GM21529 (cell line): ENCODE data around the gene TRIM69.
A peak's percentile ranks its signal among the peaks of the same experiment; 100 is the strongest.

ENCODE experiments used
- ATAC-seq: cut with Tn5 transposase; IDR thresholded peaks from one replicate; pipeline ENCODE4 v1.9.1; 2021; ENCODE audit not compliant: unreplicated experiment

Gene TRIM69

DNA sequence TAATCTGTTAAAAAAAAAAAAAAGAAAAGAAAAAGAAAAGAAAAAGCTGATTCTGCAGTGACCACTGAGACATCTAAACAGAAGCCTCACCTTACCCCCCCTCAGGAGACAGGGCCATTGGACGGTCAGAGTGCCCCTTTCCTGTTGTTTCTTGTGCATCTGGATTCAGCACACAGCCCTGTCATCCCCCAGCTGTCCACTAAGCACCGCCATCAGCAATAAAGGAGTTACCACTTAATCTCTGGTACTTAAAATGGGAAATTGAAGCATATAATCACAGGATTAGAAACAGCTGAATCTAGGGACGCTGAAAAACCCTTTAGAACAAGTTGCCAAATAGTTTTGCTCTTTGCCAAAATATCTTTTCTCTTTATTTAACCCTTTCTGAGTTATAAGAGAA, 62.5 kb downstream of the TRIM69 start:
- no peak for ATAC-seq

DNA sequence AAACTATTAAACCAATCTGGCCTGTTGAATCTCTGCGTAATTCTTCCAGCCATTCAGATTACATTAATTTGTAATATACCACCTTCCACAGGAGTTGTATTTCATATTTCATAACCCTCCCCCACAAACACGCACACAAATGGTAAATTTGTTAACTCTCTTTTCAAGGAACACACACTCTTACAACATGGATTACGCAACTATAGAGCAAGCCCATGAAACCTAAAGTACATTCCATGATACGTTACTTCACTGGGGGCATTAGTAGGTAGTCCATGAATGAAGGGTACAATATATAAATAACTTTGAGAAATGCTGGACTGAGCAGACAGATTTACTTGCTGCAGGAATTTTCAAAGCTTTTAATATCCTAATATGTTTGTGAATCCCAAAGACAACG, 65.0 kb downstream of the TRIM69 start:
- ATAC-seq, result no peak

DNA sequence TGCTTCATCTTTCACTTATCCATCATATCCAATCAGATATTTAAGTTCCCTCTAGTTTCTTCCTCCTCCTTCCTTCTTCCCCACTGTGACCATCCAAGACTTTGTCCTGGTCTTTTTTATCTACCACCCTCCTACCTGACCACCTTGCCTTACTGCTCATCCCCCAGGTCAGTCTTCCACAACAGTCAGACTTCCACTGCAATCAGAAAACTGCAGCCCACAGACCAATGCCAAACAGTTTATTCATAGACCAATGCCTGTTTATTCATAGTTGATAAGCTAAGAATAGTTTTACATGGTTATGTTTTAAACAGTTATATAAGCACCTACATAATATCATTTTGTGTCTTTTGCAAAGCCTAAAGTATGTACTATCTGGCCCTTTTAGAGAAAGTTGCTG, 65.5 kb downstream of the TRIM69 start:
- no peak for ATAC-seq

DNA sequence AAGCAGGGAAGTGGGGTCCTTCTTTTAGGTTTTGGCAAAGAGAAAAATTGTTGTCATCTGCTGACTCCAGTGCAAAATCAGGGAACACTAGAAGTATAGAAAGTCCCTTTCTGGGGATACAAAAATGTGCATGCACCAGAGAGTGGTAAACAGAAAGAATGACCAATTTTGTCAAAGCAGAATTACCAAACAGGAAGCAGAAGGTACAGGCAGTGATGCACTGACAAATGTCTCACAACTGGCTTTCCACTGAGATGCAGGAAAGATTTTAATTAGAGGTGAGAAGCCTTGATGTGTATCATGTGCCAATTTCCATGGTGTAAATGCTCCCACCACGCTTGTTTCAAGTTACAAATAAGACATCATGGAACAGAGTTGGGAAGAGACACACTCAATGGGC, 66.0 kb downstream of the TRIM69 start:
- no peak for ATAC-seq

DNA sequence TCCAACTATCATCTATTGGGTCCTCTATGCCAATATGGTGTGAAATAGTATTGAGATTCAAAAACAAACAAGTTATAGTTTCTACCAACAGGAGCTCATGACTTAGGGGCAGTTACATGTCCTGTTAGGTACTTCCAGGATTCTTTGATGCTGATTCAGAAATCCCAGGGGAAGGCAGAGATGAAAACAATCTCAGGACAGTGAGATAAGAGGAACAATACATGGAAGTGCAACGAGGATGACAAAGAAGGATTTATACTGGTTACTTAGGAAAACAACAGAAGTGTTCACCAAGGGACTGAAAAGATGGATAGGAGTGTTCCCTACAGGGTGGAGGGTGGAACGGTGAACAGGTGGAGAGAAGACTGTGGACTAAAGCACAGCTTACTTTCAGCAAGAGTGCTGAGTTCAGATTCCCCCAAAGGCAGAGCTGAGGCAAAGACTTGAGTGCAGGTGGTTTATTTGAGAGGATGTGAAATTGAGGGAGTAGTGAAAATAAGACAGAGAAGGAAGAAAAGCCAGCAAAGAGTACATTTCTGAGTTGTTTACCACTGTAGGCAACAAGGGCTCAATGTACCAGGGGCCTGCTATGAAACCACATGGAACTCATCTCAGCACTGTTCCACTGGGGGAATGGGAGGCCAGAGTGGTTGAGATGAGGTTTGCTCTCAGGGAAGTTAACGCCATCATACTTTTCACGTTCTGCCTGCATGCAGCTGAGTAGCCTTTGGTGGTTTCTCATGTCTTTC, 68.1 kb downstream of the TRIM69 start:
- peak; percentile 61 for ATAC-seq

DNA sequence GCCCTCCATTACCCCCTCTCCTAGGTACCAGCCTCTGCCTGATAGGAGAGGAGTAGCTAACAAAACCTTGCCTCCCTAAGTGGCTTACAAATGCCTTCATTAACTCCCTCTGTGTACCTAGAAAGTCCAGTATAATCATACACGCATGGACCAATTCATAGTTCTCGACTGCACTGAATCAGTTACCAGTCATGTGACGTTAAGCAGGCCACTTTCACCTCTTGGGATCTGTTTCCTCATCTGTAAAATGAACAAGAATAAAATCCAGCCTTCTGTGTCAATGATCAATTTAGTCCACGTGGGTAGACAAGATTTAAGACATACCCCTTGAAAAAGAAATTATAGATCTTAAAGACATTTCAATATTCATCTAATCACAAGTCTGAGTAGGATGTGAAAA, 72.2 kb downstream of the TRIM69 start:
- no peak for ATAC-seq

DNA sequence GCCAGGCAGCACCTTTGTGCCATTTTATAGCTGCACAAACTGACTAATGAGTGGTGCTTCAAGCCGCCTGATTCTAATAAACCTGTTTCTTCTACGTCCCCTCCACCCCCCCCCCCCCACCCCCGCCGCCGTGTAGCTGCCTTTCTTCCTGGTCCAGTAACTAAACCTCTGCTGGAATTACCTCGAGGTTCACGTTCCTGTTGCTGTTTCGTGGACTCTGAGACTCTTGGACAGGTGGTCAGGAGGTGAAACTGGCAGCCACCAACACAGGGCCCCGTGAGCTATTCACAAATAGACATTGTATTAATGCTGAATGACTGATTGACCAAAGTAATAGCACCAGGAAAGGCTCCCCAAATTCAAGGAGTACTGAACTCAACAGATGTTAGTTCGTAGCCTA, 73.9 kb downstream of the TRIM69 start:
- ATAC-seq, result no peak

DNA sequence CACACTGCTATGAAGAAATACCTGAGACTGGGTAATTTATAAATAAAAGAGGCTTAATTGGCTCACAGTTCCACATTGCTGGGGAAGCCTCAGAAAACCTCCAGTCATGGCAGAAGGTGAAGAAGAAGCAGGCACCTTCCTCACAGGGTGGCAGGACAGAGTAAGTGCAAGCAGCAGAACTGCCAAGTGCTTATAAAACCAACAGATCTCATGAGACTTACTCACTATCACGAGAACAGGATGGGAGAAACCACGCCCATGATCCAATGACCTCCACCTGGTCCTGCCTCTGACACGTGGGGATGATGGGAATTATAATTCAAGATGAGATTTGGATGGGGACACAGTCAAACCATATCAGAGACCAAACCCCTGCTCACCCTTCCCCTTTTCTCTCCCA, 75.0 kb downstream of the TRIM69 start:
- no peak for ATAC-seq

DNA sequence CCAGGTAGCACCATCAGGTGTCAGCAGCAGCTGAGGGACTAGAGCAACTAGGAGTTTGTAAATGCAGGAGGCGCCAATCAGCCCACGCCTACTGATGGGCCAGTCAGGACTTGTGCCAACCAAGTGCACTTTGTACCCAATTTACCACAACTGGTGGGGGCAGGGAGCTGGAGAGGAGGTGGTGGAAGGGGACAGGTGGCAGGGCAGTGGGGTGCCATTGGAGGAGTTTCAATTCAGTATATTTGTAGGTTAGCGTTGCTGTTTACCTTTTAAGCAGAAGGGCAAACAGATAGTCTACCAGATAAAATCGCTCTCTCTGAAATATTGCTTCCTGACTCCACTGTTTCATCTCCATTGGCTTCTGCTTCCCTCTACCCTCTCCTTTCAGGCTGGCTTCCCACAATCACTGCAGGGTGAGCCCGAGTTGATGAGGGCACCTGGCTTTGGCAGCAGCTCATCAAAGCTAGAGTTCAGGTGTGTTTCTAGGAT, 75.7 kb downstream of the TRIM69 start:
- no peak for ATAC-seq

DNA sequence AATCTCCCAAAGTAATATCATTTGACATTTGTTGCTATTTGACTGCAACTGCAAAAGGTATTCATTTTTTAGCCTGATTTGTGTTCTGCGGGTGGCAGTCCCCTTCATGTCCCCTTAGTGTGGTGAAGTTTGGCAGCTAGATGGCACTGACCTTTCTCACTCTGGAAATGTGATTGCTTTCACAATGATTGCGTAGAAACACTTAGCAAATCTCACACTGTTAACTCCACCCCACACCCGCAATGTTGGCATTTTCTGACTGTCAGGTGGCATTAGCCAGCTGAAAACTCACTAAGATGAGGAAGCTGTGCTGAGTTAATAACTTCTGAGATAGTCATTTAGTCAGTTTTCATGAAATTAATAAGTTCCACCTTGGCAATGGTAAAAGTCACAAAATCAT, 76.9 kb downstream of the TRIM69 start:
- no peak for ATAC-seq
